ENCODE measurements around the gene CORO2B. TPM values are rescaled to one million over a fixed set of nuclear protein-coding genes. Genes with fewer than 3 reads are reported as not detected.
A peak's percentile ranks its signal among the peaks of the same experiment; 100 is the strongest.
"Not testable (repeated sequence)": the region's sequence is repeated elsewhere in the genome, so short reads cannot be mapped to it uniquely, and the experiment has no call there.

The CORO2B gene
- total RNA-seq, 1 donor from 2014 or later, result 1.1 TPM

- H3K27me3 Mint-ChIP-seq (ENCODE audit: low read depth), result no peaks in the 10 kb centered on the region
- TF ChIP-seq CTCF (IDR thresholded peaks at IDR 0.05; ENCODE audit: unreplicated experiment), result no peak
- H3K27ac Mint-ChIP-seq, result no peak overlapping the region
- DNase-seq (ENCODE audit: low spot score in 2 of 2, unreplicated experiment in 2 of 2), result peak in 1 of 2 experiments; percentile 21
- H3K9me3 Mint-ChIP-seq, result no peaks in the 10 kb centered on the region
- no peaks in the 10 kb centered on the region for H3K36me3 Mint-ChIP-seq
- peaks cover 8% of the 10 kb centered on the region for H3K4me1 Mint-ChIP-seq
- H3K4me3 Mint-ChIP-seq, result no peak overlapping the region
These were observed 100.4 kb downstream of the CORO2B start for GRCh38 chr15:68679161-68679560.

GRCh38 chr15:68679961-68680371 lies 101.2 kb downstream of the CORO2B start:
- H3K36me3 Mint-ChIP-seq, result no peaks in the 10 kb centered on the region

GRCh38 chr15:68680756-68681155 lies 102.0 kb downstream of the CORO2B start:
- not testable (repeated sequence) for H3K36me3 Mint-ChIP-seq; H3K4me1 Mint-ChIP-seq; H3K27ac Mint-ChIP-seq; H3K9me3 Mint-ChIP-seq; H3K27me3 Mint-ChIP-seq (ENCODE audit: low read depth); H3K4me3 Mint-ChIP-seq
- peak in 1 of 2 experiments; percentile 16 for DNase-seq (ENCODE audit: low spot score in 2 of 2, unreplicated experiment in 2 of 2)

More at GRCh38 chr15:68679961-68680371, 101.2 kb downstream of the CORO2B start:
- H3K27me3 Mint-ChIP-seq (ENCODE audit: low read depth), result no peaks in the 10 kb centered on the region
- no peak for DNase-seq (ENCODE audit: low spot score in 2 of 2, unreplicated experiment in 2 of 2)
- H3K9me3 Mint-ChIP-seq, result no peaks in the 10 kb centered on the region
- no peak overlapping the region for H3K4me3 Mint-ChIP-seq
- TF ChIP-seq CTCF (IDR thresholded peaks at IDR 0.05; ENCODE audit: unreplicated experiment), result no peak
- H3K27ac Mint-ChIP-seq, result no peak overlapping the region
- peaks cover 4% of the 10 kb centered on the region for H3K4me1 Mint-ChIP-seq

- no peak overlapping the region for H3K27ac Mint-ChIP-seq
- no peaks in the 10 kb centered on the region for H3K36me3 Mint-ChIP-seq
- peak in 1 of 2 experiments; percentile 24 for DNase-seq (ENCODE audit: low spot score in 2 of 2, unreplicated experiment in 2 of 2)
- H3K9me3 Mint-ChIP-seq, result no peaks in the 10 kb centered on the region
- TF ChIP-seq CTCF (IDR thresholded peaks at IDR 0.05; ENCODE audit: unreplicated experiment), result no peak
- H3K27me3 Mint-ChIP-seq (ENCODE audit: low read depth), result no peaks in the 10 kb centered on the region
- no peaks in the 10 kb centered on the region for H3K4me1 Mint-ChIP-seq
- no peak overlapping the region for H3K4me3 Mint-ChIP-seq
These were observed 103.0 kb downstream of the CORO2B start for GRCh38 chr15:68681836-68682235.

- H3K27ac Mint-ChIP-seq, result no peak overlapping the region
These were observed 103.5 kb downstream of the CORO2B start for GRCh38 chr15:68682330-68682729.

GRCh38 chr15:68683026-68683425 lies 104.2 kb downstream of the CORO2B start:
- H3K27me3 Mint-ChIP-seq (ENCODE audit: low read depth), result no peaks in the 10 kb centered on the region
- no peak for TF ChIP-seq CTCF (IDR thresholded peaks at IDR 0.05; ENCODE audit: unreplicated experiment)
- H3K9me3 Mint-ChIP-seq, result no peaks in the 10 kb centered on the region
- DNase-seq (ENCODE audit: low spot score in 2 of 2, unreplicated experiment in 2 of 2), result peak in 1 of 2 experiments; percentile 13
- H3K27ac Mint-ChIP-seq, result no peak overlapping the region
- no peaks in the 10 kb centered on the region for H3K36me3 Mint-ChIP-seq
- H3K4me1 Mint-ChIP-seq, result no peaks in the 10 kb centered on the region
- H3K4me3 Mint-ChIP-seq, result no peak overlapping the region

More at GRCh38 chr15:68682330-68682729, 103.5 kb downstream of the CORO2B start:
- H3K36me3 Mint-ChIP-seq, result no peaks in the 10 kb centered on the region
- no peaks in the 10 kb centered on the region for H3K27me3 Mint-ChIP-seq (ENCODE audit: low read depth)
- DNase-seq (ENCODE audit: low spot score in 2 of 2, unreplicated experiment in 2 of 2), result peak in 1 of 2 experiments; percentile 14
- no peak for TF ChIP-seq CTCF (IDR thresholded peaks at IDR 0.05; ENCODE audit: unreplicated experiment)
- H3K4me1 Mint-ChIP-seq, result no peaks in the 10 kb centered on the region
- no peak overlapping the region for H3K4me3 Mint-ChIP-seq
- no peaks in the 10 kb centered on the region for H3K9me3 Mint-ChIP-seq

Measured in mesothelial cell of epicardium (in vitro differentiated cells).